Testis (tissue), 2 donors: Measurements from ENCODE around the gene LRP2.

Experiments used
- POLR2A ChIP-seq: fragments of 450-650 bp; IDR thresholded peaks from one replicate; pipeline ENCODE4 v1.6.1; 2017; ENCODE audit warnings: antibody characterized with exemption, mild to moderate bottlenecking, moderate library complexity
- TF ChIP-seq, protein P1 (sequence below), 3 experiments: fragments of 450-650 bp in 2 of 3; fragments of 200-600 bp in 1 of 3; sonication (generic) in 1 of 3; IDR thresholded peaks; one replicate each; pipeline ENCODE4 v1.5.1; 2016 to 2019; ENCODE audit warnings: antibody characterized with exemption in 3 of 3, mild to moderate bottlenecking in 2 of 3, moderate library complexity in 1 of 3

DNA sequence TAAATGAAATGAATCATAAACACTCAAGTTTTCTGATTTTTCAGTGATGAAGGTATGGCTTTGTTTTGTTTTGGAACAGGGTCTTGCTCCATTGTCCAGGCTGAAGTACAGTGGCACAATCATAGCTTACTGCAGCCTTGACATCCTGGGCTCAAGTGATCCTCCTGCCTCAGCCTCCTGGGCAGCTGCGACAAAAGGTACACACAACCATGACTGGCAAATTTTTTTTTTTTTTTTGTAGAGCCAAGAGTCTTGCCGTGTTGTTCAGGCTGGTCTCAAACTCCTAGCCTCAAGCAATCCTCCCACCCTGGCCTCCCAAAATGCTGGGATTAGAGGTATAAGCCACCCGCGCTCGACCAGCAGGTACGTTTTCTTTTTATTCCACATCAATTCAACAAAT lies 22.5 kb upstream of the LRP2 start:
- no peak for TF ChIP-seq POLR2A
- TF ChIP-seq, protein P1, sequence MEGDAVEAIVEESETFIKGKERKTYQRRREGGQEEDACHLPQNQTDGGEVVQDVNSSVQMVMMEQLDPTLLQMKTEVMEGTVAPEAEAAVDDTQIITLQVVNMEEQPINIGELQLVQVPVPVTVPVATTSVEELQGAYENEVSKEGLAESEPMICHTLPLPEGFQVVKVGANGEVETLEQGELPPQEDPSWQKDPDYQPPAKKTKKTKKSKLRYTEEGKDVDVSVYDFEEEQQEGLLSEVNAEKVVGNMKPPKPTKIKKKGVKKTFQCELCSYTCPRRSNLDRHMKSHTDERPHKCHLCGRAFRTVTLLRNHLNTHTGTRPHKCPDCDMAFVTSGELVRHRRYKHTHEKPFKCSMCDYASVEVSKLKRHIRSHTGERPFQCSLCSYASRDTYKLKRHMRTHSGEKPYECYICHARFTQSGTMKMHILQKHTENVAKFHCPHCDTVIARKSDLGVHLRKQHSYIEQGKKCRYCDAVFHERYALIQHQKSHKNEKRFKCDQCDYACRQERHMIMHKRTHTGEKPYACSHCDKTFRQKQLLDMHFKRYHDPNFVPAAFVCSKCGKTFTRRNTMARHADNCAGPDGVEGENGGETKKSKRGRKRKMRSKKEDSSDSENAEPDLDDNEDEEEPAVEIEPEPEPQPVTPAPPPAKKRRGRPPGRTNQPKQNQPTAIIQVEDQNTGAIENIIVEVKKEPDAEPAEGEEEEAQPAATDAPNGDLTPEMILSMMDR (IDR thresholded peaks at IDR 0.05): no peak
